ENCODE data around the gene ADSS2.
"Not testable (repeated sequence)": the region's sequence is repeated elsewhere in the genome, so short reads cannot be mapped to it uniquely, and the experiment has no call there.

ADSS2 gene
- 27.0 to 139 (median 66.5) reads per million in 18 experiments for total RNA-seq

DNA sequence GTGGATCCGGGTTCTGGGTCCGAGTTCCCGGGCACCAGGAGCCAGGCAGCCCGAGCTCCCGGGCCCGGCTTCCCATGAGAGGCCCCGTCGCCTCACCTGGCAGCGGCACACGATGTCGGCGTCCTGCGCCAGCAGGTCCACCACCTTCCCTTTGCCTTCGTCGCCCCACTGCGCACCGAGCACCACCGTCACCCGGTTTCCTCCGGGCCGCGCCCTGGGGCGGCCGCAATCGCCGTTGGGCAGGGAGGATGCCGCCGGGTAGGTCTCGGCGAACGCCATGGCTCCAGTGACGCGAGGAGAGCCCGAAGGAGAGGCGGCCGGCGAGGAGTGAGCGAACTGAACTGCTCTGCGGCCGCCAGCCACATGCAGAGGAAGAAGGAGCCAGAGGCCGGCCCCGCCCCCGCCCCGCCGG lies at the start of gene ADSS2:
ADSS2 (minus strand) TSS at position 371 of the 412 bp plus-strand sequence; CDS start at position 279, 92 bp downstream.
- DNase-seq = no peak

- not testable (repeated sequence) for DNase-seq
These were observed 48.8 kb upstream of the ADSS2 start for GRCh38 chr1:244500515-244500914.

DNA sequence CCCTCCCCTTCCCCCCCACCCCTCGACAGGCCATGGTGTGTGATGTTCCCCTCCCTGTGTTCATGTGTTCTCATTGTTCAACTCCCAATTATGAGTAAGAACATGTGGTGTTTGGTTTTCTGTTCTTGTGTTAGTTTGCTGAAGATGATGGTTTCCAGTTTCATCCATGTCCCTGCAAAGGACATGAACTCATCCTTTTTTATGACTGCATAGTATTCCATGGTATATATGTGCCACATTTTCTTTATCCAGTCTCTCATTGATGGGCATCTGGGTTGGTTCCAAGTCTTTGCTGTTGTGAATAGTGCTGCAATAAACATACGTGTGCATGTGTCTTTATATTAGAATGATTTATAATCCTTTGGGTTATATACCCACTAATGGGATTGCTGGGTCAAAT lies 47.8 kb upstream of the ADSS2 start:
- DNase-seq = not testable (repeated sequence)

DNA sequence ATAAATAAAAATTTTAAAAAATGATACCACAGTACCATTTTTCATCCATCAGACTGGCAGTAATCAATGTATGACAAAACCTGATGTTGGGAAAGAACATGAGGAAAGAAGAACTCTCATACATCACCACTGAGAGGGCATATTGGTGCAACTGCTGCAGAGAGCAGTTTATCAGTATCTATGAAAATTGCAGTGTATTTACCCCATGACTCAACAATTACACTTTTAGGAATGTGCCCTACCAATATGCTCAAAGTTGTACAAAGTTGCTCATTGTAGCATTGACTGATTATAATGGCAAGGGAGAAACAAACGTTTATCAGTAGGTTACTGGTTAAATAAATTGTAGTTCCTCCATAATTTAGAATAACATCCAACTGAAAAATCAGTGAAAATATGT lies 46.1 kb upstream of the ADSS2 start:
- DNase-seq = no peak

- DNase-seq = no peak
These were observed 44.5 kb upstream of the ADSS2 start for GRCh38 chr1:244496186-244496585.

DNA sequence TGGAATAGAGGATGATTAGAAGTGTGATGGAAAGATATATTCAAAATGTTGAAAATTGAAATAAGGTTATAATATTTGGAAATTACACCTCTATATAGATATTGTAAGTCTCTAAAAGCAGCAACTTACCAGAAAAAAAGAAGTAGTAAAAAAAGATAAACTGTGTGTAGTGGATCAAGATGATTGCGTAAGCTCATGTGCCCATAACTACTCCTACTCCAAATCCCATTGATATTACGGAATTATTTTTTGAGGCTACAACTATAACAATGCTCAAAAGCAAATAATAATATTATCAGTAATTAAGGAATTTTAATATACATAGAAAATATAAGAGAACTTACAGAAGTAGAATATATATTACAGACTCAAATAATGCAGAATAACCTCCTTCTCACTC lies 42.9 kb upstream of the ADSS2 start:
- DNase-seq = no peak

- not testable (repeated sequence) for DNase-seq
These were observed 33.3 kb upstream of the ADSS2 start for GRCh38 chr1:244484971-244485370.

GRCh38 chr1:244473059-244473605 lies 21.4 kb upstream of the ADSS2 start:
- no peak for DNase-seq

- DNase-seq = no peak
These were observed 15.0 kb upstream of the ADSS2 start for GRCh38 chr1:244466724-244467123.

- DNase-seq = peak; percentile 87 to 93
These were observed 9.7 kb upstream of the ADSS2 start, which contains the start of gene CATSPERE for GRCh38 chr1:244461245-244462071. TSS of gene CATSPERE (plus strand) at chr1:244461273. CDS start at chr1:244461430, 157 bp downstream.

GRCh38 chr1:244460197-244460596 lies 8.5 kb upstream of the ADSS2 start:
- no peak for DNase-seq

DNA sequence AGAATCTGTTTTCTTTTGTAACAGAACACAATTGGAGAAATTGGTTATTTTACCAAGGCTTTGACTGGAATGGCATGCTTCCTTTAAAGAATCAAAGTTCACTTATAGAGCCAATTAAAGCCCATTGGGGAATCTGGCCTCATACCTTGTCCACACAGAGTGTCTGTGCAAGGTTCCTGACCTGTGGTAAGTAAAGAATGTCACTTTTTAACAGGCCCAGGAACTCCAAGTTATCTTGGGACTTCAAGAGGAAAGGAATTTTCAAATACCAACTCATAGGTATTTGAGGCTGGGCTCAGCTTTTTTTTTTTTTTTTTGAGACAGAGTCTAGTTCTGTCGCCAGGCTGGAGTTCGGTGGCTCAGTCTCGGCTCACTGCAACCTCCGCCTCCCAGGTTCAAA lies 7.1 kb upstream of the ADSS2 start:
- no peak for DNase-seq

DNA sequence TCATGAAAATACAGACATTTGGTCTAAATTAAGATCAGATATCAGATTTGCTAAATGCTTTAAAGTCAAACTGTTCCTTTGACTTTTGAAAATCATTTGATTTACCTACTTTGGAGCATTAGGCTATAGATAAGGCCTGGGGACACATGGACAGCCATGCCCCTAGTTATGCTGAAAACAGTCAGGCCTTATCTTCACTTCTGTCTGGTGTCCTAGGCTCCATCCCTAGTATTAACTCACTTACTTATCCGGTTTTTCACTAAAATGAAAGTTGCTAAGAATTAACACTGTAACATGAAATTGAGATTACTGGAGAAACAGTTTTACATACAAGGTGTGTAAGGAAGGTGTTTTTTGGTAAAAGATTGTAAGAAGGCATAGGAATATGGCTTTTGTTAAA lies 4.9 kb upstream of the ADSS2 start:
- DNase-seq = no peak

DNA sequence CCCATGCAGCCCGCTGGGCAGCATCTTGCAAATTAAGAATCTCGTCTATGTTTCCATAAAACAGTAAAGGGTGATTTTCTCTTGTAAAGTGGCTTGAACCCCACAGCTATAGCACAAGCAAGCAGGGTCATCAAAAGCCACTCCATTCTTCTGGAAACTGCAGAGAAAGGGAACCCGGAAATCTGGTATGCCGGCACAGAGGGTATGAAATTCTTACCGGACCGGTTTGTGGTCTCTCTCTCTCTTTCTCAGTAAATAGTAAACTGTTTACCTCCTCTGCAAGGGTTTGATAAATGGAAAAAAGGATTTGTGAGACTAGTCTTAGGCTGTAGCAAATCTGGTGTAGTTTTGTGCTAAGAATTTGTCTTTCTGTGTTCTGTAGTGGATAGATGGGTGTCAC lies 2.7 kb upstream of the ADSS2 start:
- DNase-seq = no peak

- peak; percentile 100 for DNase-seq
These were observed 464 bp upstream of the ADSS2 start for GRCh38 chr1:244451951-244452795.

DNA sequence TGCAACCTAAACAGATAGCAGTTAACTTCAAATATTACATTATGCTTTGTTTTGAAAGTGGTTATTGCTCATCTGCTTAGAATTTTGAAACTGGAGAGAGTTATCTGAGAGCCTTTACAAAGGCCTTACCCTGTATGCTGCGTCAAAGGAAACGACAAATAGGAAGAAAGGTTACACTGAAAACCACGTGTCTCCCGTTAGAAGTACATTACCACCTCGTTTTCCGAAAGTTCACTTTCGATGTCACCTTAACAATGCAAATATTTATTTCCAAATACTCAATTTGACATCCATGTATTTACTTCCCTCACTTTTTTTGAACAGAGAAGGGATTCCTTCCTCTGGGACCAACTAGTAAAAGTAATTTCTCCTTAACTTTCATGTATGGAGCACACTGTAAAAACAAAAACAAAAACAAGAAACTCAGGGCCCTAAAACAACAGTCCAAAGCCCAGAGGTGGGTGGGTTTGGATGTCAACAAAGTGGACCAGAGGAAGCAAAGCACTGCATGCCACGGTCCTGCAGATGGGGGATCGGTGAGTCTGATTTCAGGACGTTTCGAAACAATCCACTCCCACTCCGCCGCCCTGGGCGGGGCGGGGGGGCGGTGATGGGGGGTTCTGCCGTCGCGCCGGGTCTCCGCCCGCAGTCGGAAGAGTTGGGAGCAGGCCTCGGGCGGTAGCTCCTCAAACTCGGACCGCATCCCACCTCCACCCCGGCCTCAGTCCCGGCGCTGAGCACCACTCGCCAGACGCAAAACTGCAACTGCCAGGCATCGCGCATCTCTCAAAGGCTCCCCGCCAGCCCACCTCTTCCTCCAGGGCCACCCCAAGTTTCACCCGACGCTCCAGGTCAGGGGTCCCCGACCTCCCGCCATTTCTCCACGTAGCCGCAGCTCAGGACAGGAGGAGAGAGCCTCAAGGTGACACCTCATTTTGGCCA lies 841 bp downstream of the ADSS2 start:
- DNase-seq = peak; percentile 50 to 66

DNA sequence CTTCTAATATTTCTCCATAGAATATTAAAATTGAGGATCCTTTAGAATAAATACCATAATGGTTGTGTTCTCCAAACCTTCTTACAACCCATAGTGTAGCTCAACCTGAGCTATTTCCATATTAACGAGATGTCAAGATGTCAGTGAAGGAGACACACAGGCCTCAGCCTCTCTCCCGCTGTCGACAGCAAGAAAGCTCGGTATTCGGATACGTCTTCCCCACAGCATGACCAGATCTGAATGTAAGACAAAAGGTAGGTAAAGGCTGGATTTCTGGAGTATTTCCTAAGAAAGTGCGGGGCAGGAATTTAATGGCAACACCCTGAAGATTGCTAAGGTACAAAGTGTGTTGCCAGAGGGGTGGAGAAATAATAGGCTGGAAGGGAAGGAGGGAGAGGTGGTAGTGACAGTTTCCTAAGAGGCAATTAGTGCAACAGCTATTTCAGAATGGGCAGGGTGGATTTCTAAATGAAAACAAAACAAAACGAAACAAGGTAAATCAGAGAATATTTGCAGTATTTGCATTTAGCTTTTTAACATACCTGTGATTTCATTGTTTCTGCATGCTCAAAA lies 1.7 kb downstream of the ADSS2 start:
- no peak for DNase-seq

GRCh38 chr1:244448279-244449036 lies 3.3 kb downstream of the ADSS2 start:
- DNase-seq = no peak

GRCh38 chr1:244447552-244447951 lies 4.2 kb downstream of the ADSS2 start:
- no peak for DNase-seq

DNA sequence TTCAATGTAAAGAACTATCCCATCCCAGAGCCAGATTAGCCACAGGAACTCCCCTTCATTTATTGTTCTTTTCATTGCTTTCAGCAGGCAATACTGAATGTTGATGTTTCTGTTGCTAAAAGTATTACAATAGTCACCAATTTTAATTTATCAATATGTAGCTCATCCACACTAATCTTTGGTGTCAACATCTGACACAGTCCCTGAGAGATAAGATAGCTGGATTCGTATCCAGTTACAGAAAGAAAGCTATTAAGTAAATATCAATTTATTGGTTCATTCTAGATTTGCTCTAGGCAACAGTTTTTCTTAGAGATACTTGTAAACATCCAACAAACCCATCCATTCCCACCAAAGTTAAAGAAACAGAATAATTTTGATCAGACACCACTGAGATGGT lies 4.7 kb downstream of the ADSS2 start:
- DNase-seq = no peak

All from inflammatory macrophage (primary cell).